A375 (cell line): ENCODE results near the gene COPS9. TPM values are rescaled to one million over a fixed set of nuclear protein-coding genes. Genes with fewer than 3 reads are reported as not detected.

ENCODE experiments used
- total RNA-seq: library from RNA; depleted of rRNA; stranded (reverse); fragments of >200 nt; shearing (Covaris generic); gene quantifications from 2 replicates; pipeline ENCODE4 v1.2.3, GENCODE V29; 2014; rRNA removed

COPS9 gene
- 189 and 204 TPM in 2 replicates for total RNA-seq

GRCh38 chr2:240136013-240136670 lies at the start of gene COPS9:
Gene COPS9 (minus strand): TSS chr2:240136305. CDS start chr2:240136284, 21 bp downstream.

GRCh38 chr2:240140511-240140910 lies 4.4 kb upstream of the COPS9 start, which contains the start of gene OTOS:
Gene OTOS (minus strand): TSS chr2:240140658. CDS start chr2:240140326, 332 bp downstream.

Other genes starting within 250 kb of the COPS9 start
- gene NDUFA10, start 111.0 kb downstream of the COPS9 start, total RNA-seq, result 75.7 and 98.1 TPM in 2 replicates
- not detected in 2 replicates for gene OR6B2, start 105.9 kb downstream of the COPS9 start, total RNA-seq
- not detected in 2 replicates for gene OR6B3, start 82.8 kb downstream of the COPS9 start, total RNA-seq
- not detected in 2 replicates for gene OTOS, start 4.4 kb upstream of the COPS9 start, total RNA-seq